K562 (cell line): Measurements from ENCODE around the gene TRIAP1. TPM values are rescaled to one million over a fixed set of nuclear protein-coding genes. Genes with fewer than 3 reads are reported as not detected.

Experiments
- ATAC-seq: fragments of 200-7000 bp; cut with Tn5 transposase; 3 replicates; pipeline ENCODE4 v1.9.1; 2020; ENCODE audit warnings: moderate library complexity
- BruUV-seq: library from RNA; stranded (reverse); fragments of 400-500 nt; replicated peaks from 2 replicates; lab custom pipeline; 2021; lab: Mats Ljungman, UMichigan
- CTCF ChIA-PET: fragments of 300-600 bp; formaldehyde crosslinking; extraction: SDS; loops from one replicate; lab custom pipeline; 2021; ENCODE audit warnings: low intra/inter-chr PET ratio; lab: Yijun Ruan, JAX
- POLR2A ChIA-PET: fragments of 300-600, 350-650 bp; sonication (Branson Sonifier 250); formaldehyde crosslinking; extraction: SDS; loops from one replicate; lab custom pipeline; 2021; ENCODE audit warnings: antibody characterized with exemption, inconsistent platforms; lab: Yijun Ruan, JAX
- DNase-seq, 4 experiments: peaks; one replicate each; pipeline versions ENCODE4 v3.0.0 to v3.0.0-alpha.2; 2011 to 2018; ENCODE audit warnings: low spot score in 3 of 4, mixed read lengths in 3 of 4; ENCODE audit errors: extremely low read depth in 1 of 4
- FAIRE-seq: peaks from 2 replicates; lab custom pipeline; 2011; peaks lifted over from hg19 to GRCh38; lab: Jason Lieb, UNC
- H2AFZ ChIP-seq: 2 replicates; pipeline ENCODE4 v1.6.0; 2011; ENCODE audit warnings: low read depth, low read length, control low read depth, inconsistent platforms
- H3K27ac ChIP-seq: fragments of 200-600 bp; 3 replicates; pipeline ENCODE4 v1.8.0; 2011; ENCODE audit warnings: low read depth, mild to moderate bottlenecking, control low read depth, inconsistent platforms, low read length, moderate library complexity, mixed read lengths; ENCODE audit errors: extremely low read depth
- H3K27me3 ChIP-seq, 2 experiments: fragments of 300-600 bp in 1 of 2; 2 replicates in 1 of 2; 3 replicates in 1 of 2; pipeline versions ENCODE4 v1.6.0 to v1.8.0; 2011; ENCODE audit warnings: inconsistent platforms in 2 of 2, low read length in 2 of 2, mild to moderate bottlenecking in 1 of 2, mixed read lengths in 1 of 2, moderate library complexity in 1 of 2; ENCODE audit not compliant: control insufficient read depth in 2 of 2, insufficient read depth in 2 of 2
- H3K36me3 ChIP-seq: fragments of 300-600 bp; 3 replicates; pipeline ENCODE4 v1.8.0; 2011; ENCODE audit warnings: mild to moderate bottlenecking, low read length, inconsistent platforms; ENCODE audit not compliant: control insufficient read depth, insufficient read depth
- H3K4me1 ChIP-seq, 2 experiments: fragments of 200-600 bp in 1 of 2; replicated peaks in 1 of 2; 2 replicates in 1 of 2; 3 replicates in 1 of 2; pipeline versions ENCODE4 v1.5.1 to v1.8.0; 2011; ENCODE audit warnings: inconsistent platforms in 2 of 2, low read length in 2 of 2, mild to moderate bottlenecking in 1 of 2, mixed read lengths in 1 of 2, moderate library complexity in 1 of 2; ENCODE audit not compliant: control insufficient read depth in 2 of 2, insufficient read depth in 2 of 2
- H3K4me2 ChIP-seq: 2 replicates; pipeline ENCODE4 v1.6.1; 2011; ENCODE audit warnings: low read length, control low read depth, inconsistent platforms, mixed read lengths; ENCODE audit not compliant: insufficient read depth
- H3K4me3 ChIP-seq: fragments of 200-600 bp; sonication (generic), shearing (Covaris generic); 2 replicates; pipeline ENCODE4 v1.5.1; 2016; ENCODE audit warnings: control low read depth, inconsistent platforms
- H3K79me2 ChIP-seq: fragments of 200-600 bp; 3 replicates; pipeline ENCODE4 v1.8.0; 2011; ENCODE audit warnings: low read length, inconsistent platforms; ENCODE audit not compliant: control insufficient read depth, insufficient read depth
- H3K9ac ChIP-seq, 2 experiments: 2 replicates each; pipeline versions ENCODE4 v1.6.0 to v1.6.1; 2011; ENCODE audit warnings: low read depth in 2 of 2, low read length in 2 of 2, control low read depth in 1 of 2, inconsistent platforms in 1 of 2, mild to moderate bottlenecking in 1 of 2, mixed read lengths in 1 of 2; ENCODE audit not compliant: insufficient read depth in 1 of 2
- H3K9me1 ChIP-seq: one replicate; pipeline ENCODE4 v1.6.0; 2011; ENCODE audit warnings: inconsistent platforms, mild to moderate bottlenecking, low read length, moderate library complexity; ENCODE audit not compliant: control insufficient read depth, insufficient read depth
- H3K9me3 ChIP-seq: replicated peaks from 2 replicates; pipeline ENCODE4 v1.5.1; 2011; ENCODE audit warnings: low read depth, low read length, inconsistent platforms; ENCODE audit not compliant: control insufficient read depth, insufficient read depth
- H4K20me1 ChIP-seq: replicated peaks from 2 replicates; pipeline ENCODE4 v1.6.1; 2011; ENCODE audit warnings: low read length, inconsistent platforms, mixed read lengths; ENCODE audit not compliant: control insufficient read depth, insufficient read depth
- HIVEP1 ChIP-seq: fragments of 250-450 bp; sonication (Bioruptor Pico); IDR thresholded peaks from 2 replicates; pipeline ENCODE4 v1.4.0; 2020; ENCODE audit warnings: mild to moderate bottlenecking
- HNRNPK ChIP-seq: fragments of 200-400 bp; formaldehyde crosslinking; IDR thresholded peaks from one replicate; pipeline ENCODE4 v1.6.1; 2018; ENCODE audit warnings: mild to moderate bottlenecking, low read depth, low read length; ENCODE audit not compliant: poor library complexity, severe bottlenecking
- MIER1 ChIP-seq: fragments of 450-650 bp; IDR thresholded peaks from 2 replicates; pipeline ENCODE4 v1.6.1; 2016; ENCODE audit warnings: antibody characterized with exemption, mild to moderate bottlenecking, low read depth
- NFATC3 ChIP-seq: fragments of 450-650 bp; IDR thresholded peaks from 2 replicates; pipeline ENCODE4 v1.6.1; 2017; ENCODE audit warnings: mild to moderate bottlenecking
- RHOXF2B ChIP-seq: fragments of 250-450 bp; sonication (Bioruptor Pico); conservative IDR thresholded peaks from 2 replicates; pipeline ENCODE4 v1.5.1; 2021
- SAFB2 ChIP-seq: fragments of 200-400 bp; formaldehyde crosslinking; IDR thresholded peaks from 2 replicates; pipeline ENCODE4 v1.6.1; 2018; ENCODE audit warnings: borderline replicate concordance, low read length, low read depth, moderate library complexity; ENCODE audit not compliant: severe bottlenecking
- SP1 ChIP-seq: sonication (generic); formaldehyde crosslinking; IDR thresholded peaks from 2 replicates; pipeline ENCODE4 v1.8.1; 2022; ENCODE audit warnings: mild to moderate bottlenecking, missing genetic modification reagents
- TOE1 ChIP-seq, 2 experiments: fragments of 450-650 bp in 1 of 2; sonication (generic) in 1 of 2; formaldehyde crosslinking in 1 of 2; IDR thresholded peaks; 2 replicates each; pipeline versions ENCODE4 v1.7.1 to v1.8.0; 2016 to 2022; ENCODE audit warnings: borderline replicate concordance in 2 of 2, mild to moderate bottlenecking in 2 of 2, antibody characterized with exemption in 1 of 2, inconsistent platforms in 1 of 2, low read depth in 1 of 2, missing genetic modification reagents in 1 of 2, moderate library complexity in 1 of 2
- ZNF224 ChIP-seq: sonication (generic); formaldehyde crosslinking; IDR thresholded peaks from 2 replicates; pipeline ENCODE4 v1.8.0; 2022; ENCODE audit warnings: mild to moderate bottlenecking, missing genetic modification reagents
- ZNF274 ChIP-seq: IDR thresholded peaks from 2 replicates; pipeline ENCODE4 v1.6.1; 2011; ENCODE audit warnings: low read depth, mild to moderate bottlenecking, low read length, moderate library complexity, borderline replicate concordance
- ZNF3 ChIP-seq: fragments of 250-450 bp; sonication (Bioruptor Pico); IDR thresholded peaks from 2 replicates; pipeline ENCODE4 v1.5.0; 2021; ENCODE audit warnings: mild to moderate bottlenecking, moderate library complexity
- ZNF695 ChIP-seq: fragments of 450-650 bp; formaldehyde crosslinking; IDR thresholded peaks from 2 replicates; pipeline ENCODE4 v1.4.0; 2020; ENCODE audit warnings: mild to moderate bottlenecking, moderate library complexity
- ZZZ3 ChIP-seq: fragments of 450-650 bp; IDR thresholded peaks from 2 replicates; pipeline ENCODE4 v1.6.1; 2016; ENCODE audit warnings: antibody characterized with exemption, mild to moderate bottlenecking, moderate library complexity
- WGBS: fragments of 100-300 bp; shearing (Covaris generic); methylation state at CpG from one replicate; pipeline ENCODE4 v1.1.6; 2016; ENCODE audit warnings: low coverage, mixed read lengths; ENCODE audit not compliant: insufficient coverage; ENCODE audit errors: missing lambda C conversion rate; 5-methylcytosine and 5-hydroxymethylcytosine counted together
- in situ Hi-C: fragments of 300-500 bp; cut with MboI; formaldehyde crosslinking; loops from 4 replicates; pipeline ENCODE4 v1.15.0; 2018; ENCODE audit warnings: inconsistent platforms, mixed read lengths
- intact Hi-C: fragments of 100-400 bp; cut with micrococcal nuclease; formaldehyde crosslinking; loops from 2 replicates; pipeline ENCODE4 v1.14.2; 2022
- polyA plus RNA-seq, 8 experiments: library from polyadenylated mRNA; depleted of rRNA in 4 of 8; stranded (reverse) in 5 of 8; unstranded in 3 of 8; fragments of >200 nt; fragmentation: Nextera tagmentation in 2 of 8; fragmentation: Illumina TruSeq in 1 of 8; extraction: Ambion mirVana in 2 of 8; extraction: Trizol in 1 of 8; gene quantifications; 2 replicates each; pipeline versions ENCODE4 v1.2.1 to v1.2.3, GENCODE V29; 2011 to 2014; ENCODE audit warnings: inconsistent platforms in 1 of 8, missing spikeins in 1 of 8
- total RNA-seq, 7 experiments: library from RNA; depleted of rRNA in 6 of 7; stranded (reverse); fragments of >200 nt in 6 of 7; fragmentation: Illumina TruSeq in 2 of 7; extraction: Trizol in 2 of 7; gene quantifications; 2 replicates each; pipeline versions ENCODE4 v1.2.1 to v1.2.3, GENCODE V29; 2011 to 2021; ENCODE audit warnings: low replicate concordance in 1 of 7
- TF ChIP-seq, protein P1 (sequence below): fragments of 450-650 bp; formaldehyde crosslinking; conservative IDR thresholded peaks from 2 replicates; pipeline ENCODE4 v1.4.0; 2022; ENCODE audit warnings: mild to moderate bottlenecking, missing genetic modification characterization
- TF ChIP-seq, protein P2 (sequence below): fragments of 250-450 bp; sonication (Bioruptor Pico); IDR thresholded peaks from 2 replicates; pipeline ENCODE4 v1.5.0; 2021

The TRIAP1 gene
- total and polyA plus RNA-seq, 9 of the 15 experiments (the other 6 are each of a cell fraction or from before 2014, with no cell fraction given): 37.3 to 354 (median 65.4) TPM

DNA sequence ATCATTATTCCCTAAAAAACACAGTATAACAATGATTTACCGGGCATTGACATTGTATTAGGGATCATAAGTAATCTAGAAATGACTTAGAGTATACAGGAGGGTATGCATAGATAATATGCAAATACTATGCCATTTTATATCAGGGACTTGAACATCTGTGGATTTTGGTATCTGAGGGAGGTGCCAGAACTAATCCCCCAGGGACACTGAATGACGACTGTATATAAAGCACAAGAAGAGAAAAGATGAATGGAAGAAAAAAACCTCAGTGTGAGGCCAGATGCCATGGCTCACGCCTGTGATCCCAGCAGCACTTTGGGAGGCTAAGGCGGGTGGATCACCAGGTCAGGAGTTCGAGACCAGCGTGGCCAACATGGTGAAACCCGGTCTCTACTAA, 33.8 kb downstream of the TRIAP1 start:
- in situ Hi-C loops (no loop called here), intact Hi-C loops (no loop called here)
- Histone ChIP-seq H2AFZ (no peak overlapping the region), H3K9me1 (no peaks in the 10 kb centered on the region), H3K79me2 (no peaks in the 10 kb centered on the region), H3K9ac (no peak overlapping the region), H3K4me3 (no peak overlapping the region), H3K27ac (no peak overlapping the region), H3K36me3 (no peaks in the 10 kb centered on the region), H3K4me2 (no peak overlapping the region), H3K9me3 (no peaks in the 10 kb centered on the region), H4K20me1 (no peaks in the 10 kb centered on the region), H3K4me1 (peaks cover 0 to 4% of the 10 kb centered on the region in 2 experiments; a peak in 2 of 5 replicates), H3K27me3 (peaks cover under 1 to 6% of the 10 kb centered on the region in 2 experiments; a peak in 4 of 5 replicates)
- no TSS peak for BruUV-seq
- TF ChIP-seq HNRNPK (no peak), SP1 (CRISPR knock-in tag) (no peak), RHOXF2B (CRISPR knock-in tag) (no peak), ZNF695 (CRISPR knock-in tag) (no peak), HIVEP1 (CRISPR knock-in tag) (no peak), ZNF274 (no peak), MIER1 (no peak), ZZZ3 (no peak), ZNF224 (CRISPR knock-in tag) (no peak), TOE1 (IDR thresholded peaks at IDR 0.05; ENCODE audit: borderline replicate concordance) (no peak), TOE1 (CRISPR knock-in tag; IDR thresholded peaks at IDR 0.05; ENCODE audit: borderline replicate concordance, low read depth) (no peak), SAFB2 (no peak), ZNF3 (CRISPR knock-in tag) (no peak), NFATC3 (no peak)
- TF ChIP-seq, protein P1, sequence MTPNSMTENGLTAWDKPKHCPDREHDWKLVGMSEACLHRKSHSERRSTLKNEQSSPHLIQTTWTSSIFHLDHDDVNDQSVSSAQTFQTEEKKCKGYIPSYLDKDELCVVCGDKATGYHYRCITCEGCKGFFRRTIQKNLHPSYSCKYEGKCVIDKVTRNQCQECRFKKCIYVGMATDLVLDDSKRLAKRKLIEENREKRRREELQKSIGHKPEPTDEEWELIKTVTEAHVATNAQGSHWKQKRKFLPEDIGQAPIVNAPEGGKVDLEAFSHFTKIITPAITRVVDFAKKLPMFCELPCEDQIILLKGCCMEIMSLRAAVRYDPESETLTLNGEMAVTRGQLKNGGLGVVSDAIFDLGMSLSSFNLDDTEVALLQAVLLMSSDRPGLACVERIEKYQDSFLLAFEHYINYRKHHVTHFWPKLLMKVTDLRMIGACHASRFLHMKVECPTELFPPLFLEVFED (CRISPR knock-in tag): no peak
- TF ChIP-seq, protein P2, sequence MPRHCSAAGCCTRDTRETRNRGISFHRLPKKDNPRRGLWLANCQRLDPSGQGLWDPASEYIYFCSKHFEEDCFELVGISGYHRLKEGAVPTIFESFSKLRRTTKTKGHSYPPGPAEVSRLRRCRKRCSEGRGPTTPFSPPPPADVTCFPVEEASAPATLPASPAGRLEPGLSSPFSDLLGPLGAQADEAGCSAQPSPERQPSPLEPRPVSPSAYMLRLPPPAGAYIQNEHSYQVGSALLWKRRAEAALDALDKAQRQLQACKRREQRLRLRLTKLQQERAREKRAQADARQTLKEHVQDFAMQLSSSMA (CRISPR knock-in tag): no peak
- no peak for ATAC-seq
- CTCF ChIA-PET: no interaction called here
- 15% methylated on average over 3 of the region's 7 CpGs for WGBS
- POLR2A ChIA-PET: interaction anchor here (0.6 to 1.0 kb wide), 2 partner anchors 121 to 213 kb away, joined by 3 to 4 read pairs; partner anchors contain the start of gene RNU4-2
- FAIRE-seq: no peak
- DNase-seq: no peak
